DMS114 treated with DMSO at 0.1 percent for 48 hours (cell line): ENCODE data around the gene PDE2A.
A peak's percentile ranks its signal among the peaks of the same experiment; 100 is the strongest.

Source experiments
- DNase-seq: peaks from one replicate; lab custom pipeline; 2025; ENCODE audit not compliant: unreplicated experiment; lab: John Stamatoyannopoulos, UW

PDE2A gene

GRCh38 chr11:72673943-72674828 is at the start of gene PDE2A:
TSS of gene PDE2A (minus strand) at chr11:72674422. CDS start at chr11:72674207, 215 bp downstream.
- DNase-seq = no peak

DNA sequence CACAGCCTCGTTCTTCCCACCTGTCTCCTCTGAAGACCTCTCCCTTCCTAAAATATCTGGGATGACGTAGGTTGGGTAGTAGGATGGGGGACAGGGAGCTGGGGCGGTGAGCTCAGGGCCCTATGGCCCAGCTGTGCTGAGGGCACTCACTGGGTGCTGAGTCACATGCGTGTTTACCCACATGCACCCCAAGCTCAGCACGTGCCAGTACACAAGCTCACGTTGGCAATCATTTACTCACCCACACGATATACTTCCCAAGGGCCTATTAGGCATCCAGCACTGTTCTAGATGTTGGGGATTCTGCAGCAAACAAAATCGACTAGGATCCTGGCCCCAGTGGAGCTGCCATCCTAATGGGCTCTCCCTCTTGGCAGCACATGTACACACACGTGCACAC is 49.3 kb upstream of the PDE2A start:
- DNase-seq = no peak

DNA sequence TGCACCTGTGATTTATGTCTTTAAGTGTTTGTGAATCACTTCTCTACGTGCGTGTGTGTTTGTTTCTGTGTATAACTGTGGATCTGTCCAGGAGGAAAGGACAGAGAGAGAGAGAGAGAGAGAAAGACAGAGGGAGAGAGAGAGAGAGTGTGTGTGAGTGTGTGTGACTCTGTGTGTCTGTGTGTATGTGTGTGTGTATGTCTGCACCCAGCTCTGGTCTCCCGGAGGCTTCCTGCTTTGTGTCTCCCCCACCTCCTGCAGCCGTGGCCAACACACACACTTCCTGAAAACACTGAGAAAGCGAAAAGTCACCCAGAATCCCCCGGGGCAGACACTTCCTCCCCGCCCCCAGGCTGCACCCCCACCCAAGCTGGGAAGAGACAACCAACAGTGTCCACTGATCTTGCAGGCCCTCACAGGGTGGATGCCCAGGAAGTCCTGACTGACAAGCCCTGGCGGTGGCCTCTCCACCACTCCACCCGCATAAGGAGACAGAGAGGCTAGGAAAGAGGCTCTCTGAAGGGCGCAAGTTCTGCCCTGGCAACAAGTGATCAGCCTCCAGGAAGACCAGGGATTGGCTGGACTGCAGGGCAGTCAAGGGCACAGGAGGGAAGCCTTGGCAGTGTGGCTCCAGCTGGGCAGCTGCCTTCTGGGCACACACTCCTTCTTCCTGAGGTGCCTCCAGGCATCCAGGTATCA is 48.0 kb upstream of the PDE2A start:
- peak; percentile 68 for DNase-seq

GRCh38 chr11:72721689-72722049 is 47.4 kb upstream of the PDE2A start:
- no peak for DNase-seq

DNA sequence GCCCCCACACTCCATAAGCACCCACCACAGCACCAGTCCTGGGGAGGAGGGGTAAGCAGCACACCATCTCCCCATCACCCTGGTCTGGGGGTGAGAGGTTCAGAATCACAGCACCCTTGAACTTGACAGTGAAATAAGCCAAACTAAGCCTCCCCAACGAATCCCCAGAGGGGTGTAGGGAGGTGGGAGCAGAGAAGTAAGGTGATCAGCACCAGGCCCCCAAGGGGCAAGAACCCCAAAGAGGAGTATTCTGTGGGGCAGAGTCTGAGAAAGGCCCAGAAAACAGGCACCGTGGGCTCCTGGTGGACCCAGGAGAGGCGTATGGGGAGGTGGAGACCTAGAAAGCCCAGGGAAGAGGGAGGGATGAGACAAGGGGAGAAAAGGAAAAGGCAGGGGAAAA is 47.1 kb upstream of the PDE2A start:
- DNase-seq = no peak

DNA sequence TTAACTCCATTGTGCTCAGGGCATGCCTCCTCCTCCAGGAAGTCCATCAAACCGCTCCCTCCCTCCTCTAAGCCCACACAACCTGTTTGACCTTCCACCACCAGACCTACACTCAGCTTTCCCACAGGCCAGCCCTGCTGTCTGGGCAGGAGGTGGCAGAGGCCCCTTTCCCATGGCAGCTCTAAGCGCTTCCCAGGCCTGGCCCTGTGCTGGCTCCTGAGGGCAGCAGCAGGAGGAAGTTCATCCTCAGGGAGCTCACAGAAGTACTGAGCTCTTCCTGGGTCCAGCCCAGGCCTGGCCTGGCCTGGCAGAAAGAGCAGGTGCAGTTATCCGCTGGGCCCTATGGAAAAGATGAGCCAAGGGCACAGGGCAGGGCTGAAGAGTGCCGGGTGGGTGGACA is 46.6 kb upstream of the PDE2A start:
- DNase-seq = no peak

DNA sequence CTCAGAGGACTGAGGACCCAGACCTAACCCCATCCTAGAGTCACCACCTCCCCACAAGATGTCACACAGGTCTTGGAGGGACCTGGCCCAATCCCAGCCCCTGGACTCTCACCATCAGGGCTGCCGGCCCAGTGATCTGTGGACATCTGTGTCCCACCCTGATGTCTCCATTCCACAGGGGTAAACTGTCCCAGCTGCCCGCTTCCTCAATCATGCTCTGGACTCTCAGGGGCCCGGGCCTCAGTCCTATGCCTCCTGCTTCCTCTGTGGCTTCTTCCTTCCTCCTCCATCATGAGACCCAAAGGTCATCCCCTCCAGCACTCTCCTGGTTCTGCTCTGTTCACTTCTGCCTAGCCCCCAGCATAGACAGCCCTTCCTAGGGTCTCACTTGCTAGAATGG is 45.8 kb upstream of the PDE2A start:
- no peak for DNase-seq

GRCh38 chr11:72719551-72719950 is 45.3 kb upstream of the PDE2A start:
- DNase-seq = no peak

- no peak for DNase-seq
These were observed 44.9 kb upstream of the PDE2A start for GRCh38 chr11:72719144-72719543.

DNA sequence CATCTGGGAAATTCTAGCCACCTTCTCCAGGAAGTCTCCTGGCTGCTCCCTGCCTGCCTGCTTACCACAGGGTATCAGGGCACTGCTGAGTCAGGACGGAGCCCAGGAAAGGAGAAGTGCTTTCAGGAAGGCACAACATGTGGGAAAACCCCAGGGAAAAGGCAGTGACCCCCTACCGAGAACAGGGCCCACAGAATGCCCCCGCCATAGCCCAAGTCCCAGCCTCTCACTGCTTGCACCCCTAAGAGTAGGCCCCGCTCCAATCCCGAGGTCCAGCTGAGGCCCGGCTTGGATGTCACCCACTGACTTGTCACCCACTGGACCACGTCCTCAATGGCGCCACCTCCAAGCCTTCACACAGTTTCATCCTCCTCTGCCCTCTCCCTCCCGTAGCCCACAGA is 43.9 kb upstream of the PDE2A start:
- DNase-seq = no peak

GRCh38 chr11:72716788-72717435 is 42.7 kb upstream of the PDE2A start:
- DNase-seq = no peak

GRCh38 chr11:72716290-72716689 is 42.1 kb upstream of the PDE2A start:
- no peak for DNase-seq

DNA sequence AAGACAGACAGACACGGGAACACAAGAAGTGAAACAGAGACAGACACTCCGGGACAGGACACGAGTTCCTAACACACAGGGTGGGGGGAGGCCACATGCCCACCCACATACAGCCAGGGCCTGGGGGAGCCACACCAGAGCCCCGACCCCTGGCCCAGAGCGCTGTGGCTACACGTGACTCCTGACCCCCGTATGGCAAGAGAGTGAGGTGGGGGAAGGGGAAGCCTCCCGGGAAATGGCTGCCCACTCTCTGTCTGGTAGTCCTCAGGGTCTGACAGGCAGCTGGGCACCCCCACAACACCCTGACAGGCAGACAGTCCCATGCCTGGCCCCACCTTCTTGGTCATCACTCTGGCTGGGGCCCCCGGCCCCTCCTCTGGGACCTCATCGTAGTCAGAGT is 38.6 kb upstream of the PDE2A start:
- DNase-seq = no peak

GRCh38 chr11:72712168-72712751 is 38.0 kb upstream of the PDE2A start:
- DNase-seq = no peak

- DNase-seq = no peak
These were observed 36.9 kb upstream of the PDE2A start for GRCh38 chr11:72711141-72711540.

GRCh38 chr11:72710278-72710677 is 36.1 kb upstream of the PDE2A start:
- DNase-seq = no peak

DNA sequence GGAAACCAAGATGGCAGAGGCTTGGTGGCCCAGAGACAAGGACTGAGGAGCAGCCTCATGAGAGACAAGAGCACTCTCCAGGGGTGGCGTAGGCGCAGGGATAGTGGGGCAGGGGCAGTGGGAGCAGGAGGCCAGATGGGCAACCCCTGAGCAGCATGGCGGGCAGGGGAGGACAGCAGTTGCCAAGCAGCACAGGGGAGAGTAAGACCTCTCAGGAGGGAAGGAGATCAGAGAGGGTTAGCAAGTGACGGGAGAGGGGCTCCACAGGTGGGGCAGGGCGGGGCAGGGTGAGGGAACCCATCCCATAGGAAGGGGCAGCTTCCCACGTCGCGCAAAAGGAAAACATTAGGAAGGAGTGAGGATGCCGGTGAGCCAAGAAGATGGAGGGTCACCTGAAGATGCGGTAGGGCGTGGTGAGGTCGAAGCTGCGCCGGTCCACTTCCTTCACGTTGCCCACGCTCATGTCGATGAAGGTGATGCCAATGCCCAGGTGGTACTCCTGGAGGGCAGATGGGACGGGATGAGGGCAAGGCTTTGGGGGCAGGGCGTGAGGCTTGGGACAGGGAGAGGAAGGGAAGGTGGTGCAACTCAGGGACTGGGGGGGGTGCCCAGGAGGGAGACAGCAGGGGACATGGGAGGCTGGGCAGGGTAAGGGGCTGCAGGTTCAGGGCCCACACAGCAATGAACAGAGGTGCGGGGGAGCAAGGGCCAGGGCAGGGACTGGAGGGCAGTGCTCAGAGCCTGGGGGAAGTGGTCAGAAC is 35.4 kb upstream of the PDE2A start:
- no peak for DNase-seq

DNA sequence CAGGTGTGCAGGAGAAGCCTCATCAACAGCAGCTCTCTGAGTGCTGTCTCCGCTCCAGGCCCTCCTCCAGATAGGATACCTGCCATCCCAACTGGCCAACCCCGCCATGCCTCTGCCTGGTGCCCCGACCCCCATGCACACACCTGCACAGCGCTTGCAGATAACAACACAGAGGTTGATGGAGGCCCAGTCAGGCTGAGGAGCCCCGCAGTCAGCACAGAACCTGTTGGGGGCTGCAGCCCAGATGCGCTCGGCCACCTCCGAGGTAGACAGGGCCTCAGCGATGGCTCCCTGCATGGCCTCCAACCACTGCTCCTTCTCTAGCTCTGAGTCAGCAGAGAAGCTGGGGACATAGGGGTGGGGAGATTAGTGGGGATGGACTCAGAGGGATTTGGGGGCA is 32.8 kb upstream of the PDE2A start:
- no peak for DNase-seq

- no peak for DNase-seq
These were observed 32.4 kb upstream of the PDE2A start for GRCh38 chr11:72706579-72706978.

DNA sequence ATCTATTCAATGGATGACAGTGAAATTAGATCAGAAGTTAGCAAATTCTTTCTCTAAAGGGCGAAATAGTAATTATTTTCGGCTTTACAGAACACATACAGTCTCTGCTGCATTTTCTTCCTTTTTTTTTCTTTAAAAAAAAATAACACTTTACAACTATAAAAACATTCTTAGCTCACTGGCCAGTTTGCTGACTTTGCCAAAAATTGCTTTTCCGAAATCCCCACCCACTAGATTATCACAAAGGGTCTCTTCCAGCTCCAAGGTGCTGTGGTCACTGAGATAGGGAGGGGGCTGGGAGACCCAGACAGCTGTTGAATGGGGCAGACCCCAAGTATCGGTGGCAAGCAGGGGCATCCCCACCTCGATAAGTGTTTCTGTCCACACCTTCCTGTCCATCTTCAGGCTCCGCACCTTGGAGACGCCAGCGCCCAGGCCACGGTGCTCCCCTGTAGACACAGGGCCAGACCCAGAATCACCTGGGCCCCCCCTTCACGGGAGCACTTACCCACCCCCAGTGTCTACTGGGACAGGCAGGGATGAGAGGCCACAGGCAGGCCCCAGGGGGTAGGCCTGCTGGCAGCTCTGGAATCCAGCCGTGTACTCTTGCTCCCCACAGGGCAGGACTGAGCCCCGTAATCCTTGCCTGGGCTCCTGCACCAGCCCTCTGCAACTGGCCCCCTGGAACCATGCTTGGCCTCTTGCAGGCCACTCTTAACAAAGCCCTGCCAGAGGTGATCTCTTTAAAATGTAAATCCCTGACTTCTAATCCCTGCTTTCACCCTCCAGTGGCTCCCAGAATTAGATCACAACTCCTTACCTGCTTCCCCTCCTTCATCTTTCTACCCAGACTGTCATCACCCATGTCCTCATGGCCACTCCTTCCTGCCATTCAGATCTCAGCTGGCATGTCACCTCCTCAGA is 31.5 kb upstream of the PDE2A start:
- DNase-seq = no peak
